Tibial nerve (tissue), 4 donors: ENCODE results near the gene IKZF1. TPM values are rescaled to one million over a fixed set of nuclear protein-coding genes. Genes with fewer than 3 reads are reported as not detected.
A peak's percentile ranks its signal among the peaks of the same experiment; 100 is the strongest.

Source experiments
- DNase-seq, 2 donors: peaks; one replicate each; pipeline ENCODE4 v3.0.0-alpha.2; 2019; ENCODE audit warnings: low spot score in 2 of 2
- H3K27ac ChIP-seq, 4 donors: fragments of 200-600 bp; sonication (generic) in 3 of 4; one replicate each; pipeline ENCODE4 v1.5.1; 2017 to 2019; ENCODE audit warnings: mild to moderate bottlenecking in 1 of 4
- H3K27me3 ChIP-seq, 2 donors: fragments of 200-600 bp; sonication (generic) in 1 of 2; one replicate each; pipeline versions ENCODE4 v1.5.1 to v1.6.0; 2017 to 2019
- H3K36me3 ChIP-seq, 3 donors: fragments of 200-600 bp; sonication (generic); one replicate each; pipeline ENCODE4 v1.5.1; 2018 to 2019
- H3K4me1 ChIP-seq, 4 donors: fragments of 200-600 bp; sonication (generic) in 3 of 4; one replicate each; pipeline ENCODE4 v1.5.1; 2017 to 2019
- H3K4me3 ChIP-seq, 4 donors: fragments of 200-600 bp; sonication (generic) in 3 of 4; one replicate each; pipeline ENCODE4 v1.5.1; 2017 to 2019; ENCODE audit warnings: mild to moderate bottlenecking in 1 of 4, moderate library complexity in 1 of 4
- H3K9me3 ChIP-seq, 4 donors: fragments of 200-600 bp; sonication (generic) in 3 of 4; one replicate each; pipeline ENCODE4 v1.5.1; 2017 to 2019
- CTCF ChIP-seq, 5 experiments: fragments of 200-600 bp in 3 of 5; fragments of 450-650 bp in 2 of 5; sonication (generic) in 3 of 5; IDR thresholded peaks; one replicate each; pipeline ENCODE4 v1.5.1; 2016 to 2019; ENCODE audit warnings: antibody characterized with exemption in 5 of 5, mild to moderate bottlenecking in 3 of 5, moderate library complexity in 2 of 5
- EP300 ChIP-seq, 2 donors: sonication (generic); formaldehyde crosslinking; IDR thresholded peaks; one replicate each; pipeline ENCODE4 v1.6.1; 2017; ENCODE audit warnings: antibody characterized with exemption in 2 of 2, mild to moderate bottlenecking in 1 of 2
- POLR2A ChIP-seq, 2 donors: fragments of 450-650 bp; IDR thresholded peaks; one replicate each; pipeline ENCODE4 v1.6.1; 2017; ENCODE audit warnings: antibody characterized with exemption in 2 of 2, mild to moderate bottlenecking in 2 of 2, moderate library complexity in 2 of 2
- WGBS, 2 donors: methylation state at CpG; one replicate each; pipeline ENCODE4 v1.1.5; 2018; 5-methylcytosine and 5-hydroxymethylcytosine counted together
- total RNA-seq, 4 donors: library from RNA; depleted of rRNA; stranded (reverse); fragments of >200 nt; gene quantifications; one replicate each; pipeline ENCODE4 v1.1.0, GENCODE V29; 2016

Gene IKZF1
- total RNA-seq, 4 donors from 2014 or later: 9.6 to 32.1 (median 20.7) TPM

DNA sequence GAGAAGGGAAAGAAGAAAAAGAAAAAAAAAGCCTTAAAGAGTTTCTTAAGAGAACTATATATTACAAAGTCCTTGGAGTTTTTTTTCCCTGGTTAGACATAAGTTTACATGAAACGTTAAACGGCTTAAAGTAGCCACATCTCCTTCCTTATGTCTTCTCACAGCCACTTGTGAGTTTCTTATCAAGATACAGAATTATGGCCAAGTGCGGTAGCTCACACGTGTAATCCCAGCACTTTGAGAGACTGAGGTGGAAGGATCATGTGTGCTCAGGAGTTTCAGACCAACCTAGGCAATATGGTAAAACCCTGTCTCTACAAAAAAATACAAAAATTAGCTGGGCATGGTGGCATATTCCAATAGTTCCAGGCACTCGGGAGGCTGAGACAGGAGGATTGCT lies 54.3 kb downstream of the IKZF1 start:
- no peaks in the 10 kb centered on the region for H3K9me3 ChIP-seq
- no peaks in the 10 kb centered on the region for H3K27me3 ChIP-seq
- peaks cover 0 to 6% (median 0%) of the 10 kb centered on the region in 3 donors for H3K36me3 ChIP-seq
- H3K4me3 ChIP-seq: no peak overlapping the region
- TF ChIP-seq POLR2A (IDR thresholded peaks at IDR 0.05) (no peak), EP300 (IDR thresholded peaks at IDR 0.05) (no peak), CTCF (IDR thresholded peaks at IDR 0.05) (no peak)
- no peak overlapping the region for H3K27ac ChIP-seq
- 79 to 85% methylated on average over 5 of the region's 5 CpGs for WGBS, 2 donors
- DNase-seq: no peak
- peaks cover 0 to 10% (median 3%) of the 10 kb centered on the region in 4 donors for H3K4me1 ChIP-seq

DNA sequence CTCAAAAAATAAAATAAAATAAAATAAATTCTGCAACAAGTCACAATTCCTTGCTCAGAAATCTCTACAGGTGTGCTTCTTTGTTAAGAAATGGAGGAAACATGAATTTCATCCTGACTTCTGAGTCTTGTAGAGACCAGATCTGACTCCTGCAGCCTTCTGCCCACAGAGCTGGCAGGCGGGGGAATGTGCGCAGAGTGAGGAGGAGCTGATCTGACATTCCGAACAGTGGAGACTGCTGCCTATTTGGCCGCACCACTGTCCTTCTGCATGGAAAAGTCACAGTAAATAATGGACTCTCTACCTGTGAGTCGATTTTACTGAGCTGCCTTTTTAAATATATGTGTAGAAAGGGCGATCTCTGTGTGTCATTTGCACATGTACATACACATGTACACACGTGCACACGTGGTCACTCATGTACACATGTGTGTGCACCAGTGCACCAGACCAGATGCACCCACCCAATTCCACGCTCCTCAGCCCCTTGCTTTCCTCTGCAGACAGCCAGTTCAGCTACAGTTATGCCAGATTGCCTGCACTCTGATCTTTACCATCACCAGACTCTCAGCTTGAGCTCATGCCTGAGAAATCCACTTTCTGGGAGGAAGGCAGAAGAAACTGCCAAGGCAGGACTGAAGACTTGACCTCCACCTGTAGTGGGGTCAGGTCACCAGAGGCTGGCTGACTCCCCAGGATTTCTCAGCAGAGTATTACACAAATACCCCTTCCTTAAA lies 54.9 kb downstream of the IKZF1 start:
- no peak for TF ChIP-seq CTCF (IDR thresholded peaks at IDR 0.05)
- TF ChIP-seq EP300 (IDR thresholded peaks at IDR 0.05): no peak
- TF ChIP-seq POLR2A (IDR thresholded peaks at IDR 0.05): no peak
- peak overlapping the region in 1 of 4 donors; percentile 61 for H3K27ac ChIP-seq
- WGBS, 2 donors: 89% methylated on average over 9 of the region's 9 CpGs
- no peaks in the 10 kb centered on the region for H3K27me3 ChIP-seq
- no peaks in the 10 kb centered on the region for H3K9me3 ChIP-seq
- DNase-seq: no peak
- no peak overlapping the region for H3K4me3 ChIP-seq
- H3K36me3 ChIP-seq: peaks cover 0 to 6% (median 0%) of the 10 kb centered on the region in 3 donors
- H3K4me1 ChIP-seq: peaks cover 0 to 10% (median 3%) of the 10 kb centered on the region in 4 donors

DNA sequence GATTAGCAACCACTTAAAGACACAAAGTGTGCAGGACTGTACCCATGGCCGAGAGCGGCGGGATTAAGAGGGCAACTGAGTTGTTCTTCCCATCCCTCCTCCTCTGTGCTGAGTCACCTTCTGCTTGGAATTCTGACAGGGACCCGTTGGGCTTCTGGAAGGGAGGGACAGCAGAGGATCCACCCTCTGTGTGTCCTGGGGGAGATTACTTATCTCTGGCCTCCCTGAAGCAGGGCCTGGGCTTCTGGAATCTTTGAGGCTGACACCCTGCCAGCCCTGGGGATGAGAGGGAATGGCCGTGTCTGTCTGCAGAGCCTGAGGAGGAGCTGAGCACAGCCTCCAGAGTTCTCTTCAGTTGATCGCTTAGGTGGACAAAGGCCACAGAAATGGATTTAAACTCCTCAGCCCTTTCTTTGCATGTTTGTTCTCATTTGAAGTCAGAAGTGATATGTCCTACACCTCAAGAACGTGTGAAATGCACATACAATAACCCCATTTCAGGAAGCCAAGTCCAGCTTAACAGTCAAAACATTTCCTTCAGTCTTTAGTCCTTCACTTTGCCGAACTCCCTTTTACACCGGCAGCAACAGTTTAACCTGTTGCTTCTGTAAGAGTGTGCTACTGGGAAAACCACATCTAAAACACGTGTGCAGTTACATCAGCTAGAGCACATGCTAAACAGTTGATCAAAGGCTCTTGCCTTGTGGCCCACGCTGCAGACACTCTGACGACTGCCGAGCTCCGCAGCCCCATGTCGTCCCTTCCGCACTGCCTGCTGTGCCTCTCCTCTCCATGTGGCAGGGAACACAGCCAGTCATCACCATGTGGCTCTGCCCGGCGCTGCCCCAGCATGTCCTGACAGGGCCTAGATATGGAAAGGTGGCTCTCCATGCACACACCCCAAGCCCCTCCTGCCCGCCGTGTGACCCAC lies 55.7 kb downstream of the IKZF1 start:
- TF ChIP-seq CTCF (IDR thresholded peaks at IDR 0.05) (no peak), POLR2A (IDR thresholded peaks at IDR 0.05) (no peak), EP300 (IDR thresholded peaks at IDR 0.05) (no peak)
- no peak overlapping the region for H3K4me3 ChIP-seq
- no peaks in the 10 kb centered on the region for H3K9me3 ChIP-seq
- H3K4me1 ChIP-seq: peaks cover 0 to 10% (median 3%) of the 10 kb centered on the region in 4 donors
- DNase-seq: no peak
- WGBS, 2 donors: 63 to 68% methylated on average over 20 of the region's 20 CpGs
- H3K27me3 ChIP-seq: no peaks in the 10 kb centered on the region
- peaks cover 0 to 6% (median 0%) of the 10 kb centered on the region in 3 donors for H3K36me3 ChIP-seq
- peak overlapping the region in 1 of 4 donors; percentile 61 for H3K27ac ChIP-seq

- Histone ChIP-seq H3K9me3 (no peaks in the 10 kb centered on the region), H3K27me3 (no peaks in the 10 kb centered on the region), H3K4me3 (no peak overlapping the region), H3K27ac (peak overlapping the region in 1 of 4 donors; percentile 38), H3K36me3 (peaks cover 0 to 6% (median 0%) of the 10 kb centered on the region in 3 donors), H3K4me1 (peaks cover 0 to 10% (median 3%) of the 10 kb centered on the region in 4 donors)
- WGBS, 2 donors: 71 to 79% methylated on average over 5 of the region's 5 CpGs
- no peak for DNase-seq
- TF ChIP-seq CTCF (IDR thresholded peaks at IDR 0.05): no peak
- no peak for TF ChIP-seq POLR2A (IDR thresholded peaks at IDR 0.05)
- no peak for TF ChIP-seq EP300 (IDR thresholded peaks at IDR 0.05)
These were observed 57.6 kb downstream of the IKZF1 start for GRCh38 chr7:50362142-50362541.
